Stimulated activated naive CD8-positive, alpha-beta T cell treated with anti-CD3 and anti-CD28 coated beads, Interleukin-15, Interleukin-2, amounts not matched to agents 100 U/mL and 50 U/mL, for 24 hours (primary cell): ENCODE results near the gene RFTN2.
"Not testable (repeated sequence)": the region's sequence is repeated elsewhere in the genome, so short reads cannot be mapped to it uniquely, and the experiment has no call there.

Experiments
- ATAC-seq: fragments of 150-1000 bp; cut with Tn5 transposase; one replicate; pipeline ENCODE4 v1.10.0; 2021
- DNase-seq: peaks from one replicate; pipeline ENCODE4 v3.0.0; 2021

RFTN2 gene

DNA sequence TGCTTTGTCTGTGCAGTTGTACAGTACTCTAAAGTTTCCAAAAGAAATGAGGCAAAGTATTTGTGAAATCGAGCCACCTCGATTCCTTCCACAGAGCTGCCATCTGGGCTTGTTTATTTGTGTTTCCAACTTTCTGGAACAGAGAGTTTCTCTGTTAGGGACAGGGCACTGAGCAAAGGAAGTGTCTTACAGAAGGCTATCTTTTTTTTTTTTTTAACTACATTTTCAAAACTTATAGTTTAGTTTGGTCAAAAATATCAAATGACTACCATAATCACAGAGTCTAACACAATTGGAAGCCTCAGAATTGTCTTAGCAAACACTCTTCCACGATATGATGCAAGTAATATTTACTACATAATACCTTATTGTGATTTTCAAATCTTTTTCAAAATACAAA, 796 bp downstream of the RFTN2 start:
- ATAC-seq (no peak), DNase-seq (no peak)

DNA sequence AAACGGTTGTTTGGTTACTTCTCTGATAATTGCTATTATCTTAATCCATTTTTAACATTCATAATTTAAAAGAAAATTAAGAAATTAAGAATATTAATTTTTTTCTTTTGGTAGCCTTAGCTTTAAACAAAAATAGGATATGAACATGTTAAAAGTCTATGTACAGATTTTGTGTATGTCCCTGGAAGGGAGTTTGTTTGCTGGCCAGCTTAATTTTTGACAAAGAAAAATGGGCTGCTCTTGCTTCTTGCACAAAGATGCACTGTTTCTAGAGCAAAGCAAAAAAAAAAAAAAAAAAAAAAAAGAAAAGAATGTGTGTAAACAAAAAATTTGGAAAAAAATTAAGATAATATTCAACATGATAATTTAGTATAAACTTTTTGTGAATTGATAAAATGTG, 1.3 kb downstream of the RFTN2 start:
- ATAC-seq (no peak), DNase-seq (no peak)

GRCh38 chr2:197673606-197674005, 1.8 kb downstream of the RFTN2 start:
- DNase-seq (no peak), ATAC-seq (no peak)

GRCh38 chr2:197673106-197673505, 2.3 kb downstream of the RFTN2 start:
- ATAC-seq (no peak), DNase-seq (no peak)

DNA sequence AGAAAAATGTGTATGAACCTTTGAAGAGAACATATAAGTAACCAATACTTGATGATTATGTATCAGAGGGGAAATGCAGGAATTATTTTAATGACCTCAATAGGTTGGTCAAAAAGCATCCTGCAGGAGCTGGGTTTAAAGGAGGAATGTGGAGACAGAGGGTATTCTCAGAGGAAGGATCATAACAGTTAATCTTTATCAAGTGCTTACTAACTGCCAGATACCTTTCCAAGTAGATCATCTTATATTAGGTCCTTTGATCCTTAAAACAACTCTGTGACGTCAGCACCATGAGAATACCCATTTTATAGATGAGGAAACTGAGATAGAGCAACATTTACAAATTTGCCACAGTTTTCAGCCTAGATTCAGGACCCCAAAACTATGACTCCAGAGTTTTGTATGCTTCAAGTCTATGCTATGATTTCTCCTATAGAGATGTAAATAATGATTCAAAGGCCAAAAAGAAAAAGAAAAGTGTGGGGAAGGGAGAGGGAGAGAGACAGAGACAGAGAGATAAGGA, 3.0 kb downstream of the RFTN2 start:
- ATAC-seq (no peak), DNase-seq (no peak)

- ATAC-seq, result no peak
Measured at GRCh38 chr2:197669077-197669476, 6.3 kb downstream of the RFTN2 start.

DNA sequence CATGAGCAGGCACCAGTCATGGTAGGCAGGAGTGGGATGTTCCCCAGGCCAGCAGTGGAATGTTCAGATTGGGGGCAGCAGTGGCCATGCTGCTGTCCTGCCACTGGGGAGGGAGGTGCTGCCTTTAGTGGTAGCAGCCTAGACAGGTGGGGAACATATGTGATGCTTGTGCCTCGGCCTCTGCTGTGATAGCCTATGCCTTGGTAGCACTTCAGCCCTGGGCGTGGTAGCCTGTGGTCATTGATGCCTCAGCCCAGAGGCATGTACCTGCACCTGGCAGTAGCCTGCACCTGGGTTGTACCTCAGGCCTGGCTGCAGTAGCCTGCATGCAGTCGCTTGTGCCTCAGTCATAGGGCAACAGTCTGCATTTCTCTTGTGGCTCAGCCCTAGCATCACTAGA, 7.1 kb downstream of the RFTN2 start:
- ATAC-seq (no peak), DNase-seq (no peak)

More at GRCh38 chr2:197669077-197669476, 6.3 kb downstream of the RFTN2 start:
- DNase-seq, result no peak

GRCh38 chr2:197666277-197666676, 9.1 kb downstream of the RFTN2 start:
- ATAC-seq, result no peak
- DNase-seq, result no peak

- ATAC-seq (no peak), DNase-seq (no peak)
Measured at GRCh38 chr2:197661626-197662025, 13.8 kb downstream of the RFTN2 start.

DNA sequence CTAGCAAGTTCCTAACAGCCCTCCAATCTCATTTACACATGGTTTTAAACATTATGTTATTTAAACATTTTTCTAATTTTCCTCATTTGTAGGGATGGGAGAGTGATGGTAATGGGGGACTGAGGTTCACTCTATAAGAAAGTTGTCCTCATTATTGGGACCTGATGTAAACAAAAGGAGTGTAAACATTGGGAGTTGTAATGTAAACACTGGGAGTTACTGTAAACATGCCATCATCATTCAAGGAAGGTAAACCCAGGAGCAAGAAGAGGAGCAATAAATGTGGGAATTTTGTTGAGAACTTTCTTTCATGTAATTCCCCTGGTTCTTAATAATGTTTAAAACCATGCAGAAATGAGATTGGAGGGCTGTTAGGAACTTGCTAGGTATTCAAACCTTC, 17.8 kb downstream of the RFTN2 start:
- DNase-seq, result no peak
- ATAC-seq, result no peak

DNA sequence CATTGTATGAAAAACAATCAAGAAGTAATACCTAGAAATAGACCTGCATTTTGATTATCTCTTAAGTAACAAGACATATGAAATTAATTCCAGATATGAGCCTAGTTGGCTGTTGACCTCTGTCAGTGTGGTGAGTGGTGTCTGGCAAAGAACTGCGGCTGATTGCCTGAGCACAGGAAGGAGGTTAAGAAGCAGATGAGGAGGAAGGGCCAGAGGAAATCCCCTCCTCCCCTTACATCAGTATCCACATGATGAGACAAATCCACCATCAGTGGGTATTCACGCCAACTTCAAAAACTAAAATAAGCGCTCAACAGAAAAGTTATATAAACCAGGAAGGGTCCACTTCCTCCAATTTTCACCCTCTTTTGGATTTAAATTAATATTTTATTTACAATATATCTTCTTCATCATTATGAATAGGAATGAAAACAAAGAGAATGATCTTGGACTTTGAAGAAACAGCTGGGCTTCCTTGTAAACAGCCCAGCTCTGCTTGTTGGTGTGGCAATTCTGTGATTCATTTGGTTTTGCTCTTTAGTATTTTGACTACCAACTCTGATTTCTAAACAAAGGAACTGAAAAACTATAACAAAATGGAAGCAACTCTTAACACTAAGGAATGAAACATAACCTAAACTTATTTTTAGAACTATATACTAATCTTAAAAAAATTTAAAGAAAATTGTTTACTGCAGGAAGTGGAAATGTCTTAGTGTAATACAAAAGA, 27.3 kb downstream of the RFTN2 start:
- ATAC-seq, result no peak
- no peak for DNase-seq

DNA sequence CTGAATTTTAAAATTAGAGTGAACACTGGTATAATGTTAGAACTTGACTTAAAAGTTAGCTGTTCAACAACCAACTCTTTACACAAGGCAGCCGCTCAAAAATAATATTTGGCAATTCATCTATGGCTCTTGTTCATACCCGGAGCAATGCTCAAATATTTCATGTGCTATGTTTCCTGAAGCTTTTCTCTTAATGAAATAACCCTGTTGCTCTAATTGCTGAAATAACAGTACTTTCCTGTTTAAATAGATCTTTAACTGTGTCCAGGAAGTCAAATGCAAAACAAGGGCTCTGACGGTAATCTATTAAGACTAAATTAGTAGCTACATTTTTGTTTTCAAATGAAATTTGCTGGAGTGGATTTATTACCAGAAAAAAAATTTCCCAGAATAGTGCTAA, 33.7 kb downstream of the RFTN2 start:
- ATAC-seq, result no peak
- no peak for DNase-seq

GRCh38 chr2:197640571-197641122, 34.7 kb downstream of the RFTN2 start:
- not testable (repeated sequence) for ATAC-seq, DNase-seq

DNA sequence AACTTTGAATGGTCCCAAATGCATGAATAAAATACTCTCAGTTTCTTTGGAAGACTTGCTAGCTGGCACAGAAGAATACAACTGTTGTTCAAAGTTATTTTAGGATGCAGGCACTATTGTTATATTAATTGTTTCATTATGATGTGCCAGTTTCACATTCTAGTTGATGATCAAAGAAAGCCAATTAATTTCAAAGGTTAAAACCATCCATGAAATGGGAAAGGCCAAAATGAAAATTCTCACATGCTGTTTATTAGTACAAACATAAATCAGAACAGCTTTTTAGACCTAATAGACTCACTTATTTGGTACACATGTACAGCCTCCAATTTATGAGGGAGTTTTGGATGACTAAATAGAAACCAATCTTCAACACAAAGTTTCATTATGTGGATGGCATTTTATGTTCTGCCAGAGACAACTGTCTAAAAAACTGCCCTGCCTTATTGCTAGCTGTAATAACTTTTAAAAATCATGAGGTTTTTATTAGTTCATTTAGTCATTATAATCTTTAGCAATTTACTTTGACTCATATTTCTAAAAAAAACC, 42.2 kb downstream of the RFTN2 start:
- DNase-seq (no peak), ATAC-seq (no peak)

- ATAC-seq (peak; percentile 59), DNase-seq (no peak)
Measured at GRCh38 chr2:197628043-197628500, 47.3 kb downstream of the RFTN2 start.

GRCh38 chr2:197626965-197627625, 48.3 kb downstream of the RFTN2 start:
- no peak for DNase-seq
- no peak for ATAC-seq

- no peak for DNase-seq
- ATAC-seq, result no peak
Measured at GRCh38 chr2:197620133-197620532, 55.3 kb downstream of the RFTN2 start.

- ATAC-seq, result no peak
Measured at GRCh38 chr2:197615016-197615652, 60.3 kb downstream of the RFTN2 start.

GRCh38 chr2:197614532-197614931, 60.9 kb downstream of the RFTN2 start:
- no peak for ATAC-seq
- no peak for DNase-seq

More at GRCh38 chr2:197615016-197615652, 60.3 kb downstream of the RFTN2 start:
- DNase-seq, result no peak

GRCh38 chr2:197613509-197613987, 61.8 kb downstream of the RFTN2 start:
- DNase-seq, result no peak

GRCh38 chr2:197606180-197606579, 69.2 kb downstream of the RFTN2 start:
- no peak for DNase-seq
- ATAC-seq, result peak; percentile 40

More at GRCh38 chr2:197613509-197613987, 61.8 kb downstream of the RFTN2 start:
- ATAC-seq, result no peak
